ENCODE measurements around the gene OLA1.

GRCh38 chr2:174142290-174142689 is 106.0 kb downstream of the OLA1 start:
- TF ChIP-seq ZNF274 (IDR thresholded peaks at IDR 0.05; ENCODE audit: low read depth, low read length) = no peak
- no peak for TF ChIP-seq SUZ12 (IDR thresholded peaks at IDR 0.05; ENCODE audit: extremely low read depth, insufficient read depth, insufficient read length)
- TF ChIP-seq YY1 (IDR thresholded peaks at IDR 0.05; ENCODE audit: insufficient read depth, insufficient read length) = no peak
